Eye (tissue), 1 donor: Measurements from ENCODE around the gene LRRC26.

Experiments
- DNase-seq: peaks from one replicate; pipeline ENCODE4 v3.0.0-alpha.2; 2015

Gene LRRC26

DNA sequence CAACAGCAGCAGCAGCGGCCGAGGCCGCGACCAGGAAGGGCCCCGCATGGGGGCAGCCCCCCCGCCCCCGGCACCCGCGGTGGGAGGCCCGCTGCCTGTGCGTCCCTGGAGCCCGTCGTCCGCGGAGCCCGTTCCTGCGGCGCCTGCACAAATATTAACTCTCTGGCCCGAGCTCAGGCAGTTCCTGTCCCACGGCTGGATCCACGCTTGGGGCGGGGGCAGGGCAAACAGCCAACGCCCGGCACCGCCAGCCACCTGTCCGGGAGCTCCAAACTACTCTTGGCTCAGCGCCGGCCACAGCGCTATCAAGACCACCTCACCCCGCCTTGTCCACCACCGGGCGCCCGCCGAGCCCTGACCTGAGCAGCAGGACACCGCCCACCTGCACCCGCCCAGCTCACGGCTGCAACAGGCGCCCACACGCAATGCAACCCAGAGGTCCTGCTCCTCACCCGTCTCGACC is at the start of gene LRRC26:
LRRC26 (minus strand) TSS at position 156 of the 463 bp plus-strand sequence; CDS start at position 48, 108 bp downstream.
- DNase-seq: no peak

DNA sequence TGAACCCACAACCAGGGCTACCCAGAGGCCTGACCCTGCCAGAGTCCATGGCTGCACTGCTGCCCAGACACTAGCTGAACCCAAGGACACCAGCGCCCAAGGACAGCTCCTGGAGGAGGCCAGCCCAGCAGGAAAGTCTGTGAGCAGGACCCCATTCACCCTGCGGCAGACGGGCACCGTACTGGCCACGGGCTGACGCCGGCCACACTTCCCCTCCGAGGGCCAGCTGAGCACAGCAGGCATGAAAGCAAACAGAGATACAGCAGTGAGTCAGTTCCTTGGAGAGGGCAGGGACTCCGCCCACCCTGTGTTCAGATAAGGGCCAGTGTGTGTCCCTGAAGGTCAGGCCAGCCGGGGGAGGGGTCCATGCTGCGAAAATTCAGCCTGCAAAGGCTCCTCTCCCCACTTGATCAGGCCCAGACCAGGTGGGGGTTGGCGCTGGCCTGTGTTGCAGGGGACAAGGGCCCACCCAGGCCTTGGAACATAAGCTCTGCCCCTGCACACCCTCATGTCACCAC is 49.0 kb upstream of the LRRC26 start:
- no peak for DNase-seq

DNA sequence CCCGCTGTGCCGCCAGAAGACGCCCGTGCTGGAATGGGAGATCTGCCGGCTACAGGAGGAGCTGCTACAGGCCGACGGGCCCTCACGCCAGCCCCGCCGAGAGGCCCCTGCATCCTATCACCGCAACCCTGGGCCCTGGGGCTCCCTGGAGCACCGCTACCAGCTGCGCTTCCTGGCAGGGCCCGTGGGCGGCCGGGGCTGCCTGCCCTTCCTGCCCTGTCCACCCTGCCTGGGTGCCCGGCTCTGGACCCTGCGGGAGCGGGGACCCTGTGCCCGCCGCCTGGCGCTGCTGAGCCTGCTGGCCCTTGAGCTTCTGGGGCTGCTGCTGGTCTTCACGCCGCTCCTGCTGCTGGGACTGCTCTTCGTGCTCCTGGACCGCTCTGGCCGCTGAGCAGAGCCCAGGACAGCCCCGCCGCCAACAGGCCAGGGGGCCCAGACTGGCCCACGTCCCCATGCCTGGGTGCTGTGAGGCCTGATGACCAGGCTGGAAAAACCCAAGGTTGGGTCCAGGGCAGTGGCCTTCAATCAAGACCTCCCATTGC is 48.4 kb upstream of the LRRC26 start:
- DNase-seq: no peak

DNA sequence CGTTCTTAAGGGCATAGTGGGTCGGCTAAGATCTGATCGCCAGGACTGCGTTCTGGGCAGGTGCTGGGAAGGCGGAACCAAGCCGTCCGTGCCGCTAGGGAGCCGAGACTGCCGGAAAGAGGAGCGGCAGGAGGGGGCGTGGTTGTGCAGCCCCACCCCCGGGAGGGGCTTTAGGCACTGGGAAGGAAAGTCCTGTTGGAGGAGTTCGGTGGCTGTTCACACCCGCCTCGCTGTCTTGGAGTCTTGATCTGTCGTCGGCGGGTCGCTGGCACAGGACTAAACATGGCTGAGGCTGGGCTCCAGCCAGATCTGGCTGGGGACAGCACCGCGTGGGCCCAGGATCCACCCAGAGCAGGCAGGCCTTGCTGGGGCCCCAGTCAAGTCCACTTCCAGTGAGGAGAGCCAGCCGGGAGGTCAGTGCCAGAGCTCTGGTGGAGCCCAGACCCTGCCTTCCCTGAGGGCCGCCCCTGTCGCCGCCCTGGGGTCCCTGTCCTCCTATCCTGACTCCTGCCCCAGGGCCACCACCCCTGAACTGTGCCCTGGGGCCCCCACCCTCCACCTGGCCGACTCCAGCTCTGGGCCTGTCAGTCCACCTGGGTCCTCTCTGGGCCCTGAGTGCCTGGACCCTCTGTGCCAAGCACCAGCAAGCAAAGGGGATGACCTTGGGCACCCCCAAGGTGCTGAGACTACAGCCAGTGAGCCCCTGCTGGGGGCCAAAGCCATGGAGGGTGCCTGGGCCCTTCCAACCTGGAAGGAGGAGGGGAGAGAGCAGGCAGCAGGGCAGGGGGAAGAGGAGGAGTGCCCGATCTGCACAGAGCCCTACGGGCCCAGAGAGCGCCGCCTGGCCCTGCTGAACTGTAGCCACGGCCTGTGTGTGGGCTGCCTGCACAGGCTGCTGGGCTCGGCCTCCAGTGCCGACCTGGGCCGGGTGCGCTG is 47.7 kb upstream of the LRRC26 start:
- DNase-seq: no peak

- no peak for DNase-seq
Observed at GRCh38 chr9:137216188-137216965, 46.5 kb upstream of the LRRC26 start.

- DNase-seq: no peak
Observed at GRCh38 chr9:137215196-137215986, 45.5 kb upstream of the LRRC26 start.

GRCh38 chr9:137214620-137215019 is 44.8 kb upstream of the LRRC26 start:
- DNase-seq: no peak

DNA sequence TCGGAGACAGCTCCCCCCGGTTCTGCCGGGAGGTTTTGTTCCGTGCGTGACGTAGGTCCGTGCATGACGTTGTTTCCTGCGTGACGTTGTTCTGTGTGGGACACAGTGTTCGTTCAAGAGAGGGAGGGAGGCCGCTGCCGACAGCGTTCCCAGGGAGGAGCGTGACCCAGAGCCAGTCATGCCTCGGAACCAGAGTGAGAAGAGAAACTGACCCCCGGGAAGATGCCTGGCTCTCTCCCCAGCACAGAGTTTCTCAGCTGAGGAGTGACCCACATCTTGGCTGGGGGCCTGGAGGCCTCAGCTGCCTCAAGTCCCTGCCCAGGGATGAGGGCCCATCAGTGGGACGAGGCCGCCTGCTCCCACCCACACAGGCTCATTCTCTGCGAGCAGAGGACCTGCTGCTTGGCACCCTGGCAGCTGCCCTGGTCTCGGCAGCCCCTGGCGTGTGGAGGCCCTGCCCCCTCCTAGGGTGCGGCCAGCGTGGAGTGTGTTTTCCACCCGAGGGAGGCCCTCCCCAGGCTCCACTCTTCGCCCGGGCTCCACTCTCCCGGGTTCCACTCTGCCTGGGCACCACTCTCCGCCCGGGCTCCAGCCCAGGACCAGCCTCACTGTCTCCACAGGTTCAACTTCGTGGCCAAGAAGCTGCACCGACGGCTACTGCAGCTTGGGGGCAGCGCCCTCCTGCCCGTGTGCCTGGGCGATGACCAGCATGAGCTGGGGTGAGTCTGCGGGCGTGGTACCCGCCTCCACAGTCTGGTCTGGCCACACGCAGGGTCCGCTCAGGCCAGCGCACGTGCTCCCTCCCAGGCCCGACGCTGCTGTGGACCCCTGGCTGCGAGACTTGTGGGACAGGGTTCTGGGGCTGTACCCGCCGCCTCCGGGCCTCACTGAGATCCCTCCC is 43.6 kb upstream of the LRRC26 start:
- no peak for DNase-seq

- DNase-seq: no peak
Observed at GRCh38 chr9:137212520-137212919, 42.7 kb upstream of the LRRC26 start.

DNA sequence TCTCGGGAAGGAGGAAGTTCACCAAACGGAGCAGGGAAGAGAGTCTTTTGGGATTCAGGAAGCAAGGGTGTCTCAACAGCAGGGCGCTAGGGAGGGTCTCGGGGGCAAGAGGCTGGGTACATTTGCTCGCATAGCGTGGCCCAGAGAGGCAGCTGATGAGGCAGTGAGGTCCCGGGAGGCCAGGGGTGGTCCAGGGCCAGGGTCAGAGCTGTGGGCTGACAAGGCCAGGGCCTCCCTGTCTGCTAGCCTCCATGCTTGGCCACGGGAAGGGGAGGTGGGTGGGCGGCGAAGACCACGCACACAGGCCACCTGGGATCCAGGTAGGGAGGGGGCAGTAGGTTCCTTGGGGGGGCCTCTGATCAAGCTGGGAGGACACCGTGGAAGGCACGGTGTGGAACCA is 41.7 kb upstream of the LRRC26 start:
- no peak for DNase-seq

DNA sequence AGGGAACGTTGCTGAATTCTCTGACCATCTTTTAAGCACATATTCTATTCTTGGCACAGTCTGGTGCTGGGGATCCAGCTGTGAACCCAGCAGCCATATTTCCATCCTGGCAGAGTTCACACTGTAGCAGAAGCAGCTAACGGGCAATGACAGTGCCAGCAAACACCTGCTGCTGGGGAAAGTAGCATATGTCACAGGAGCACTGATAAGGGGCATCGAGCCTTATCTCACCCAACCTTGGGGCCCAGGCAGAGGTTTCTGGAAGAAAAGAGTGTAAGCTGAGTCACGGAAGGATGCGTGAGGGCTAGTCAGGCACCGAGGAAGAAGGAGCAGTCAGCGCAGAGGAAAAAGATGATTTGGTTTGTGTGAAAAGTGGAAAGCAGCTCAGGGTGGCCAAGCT is 36.8 kb upstream of the LRRC26 start:
- DNase-seq: no peak

GRCh38 chr9:137205126-137206069 is 35.5 kb upstream of the LRRC26 start, which contains the start of the genes NDOR1 and TMEM203:
NDOR1 (plus strand) TSS chr9:137205700; CDS start chr9:137205778, 78 bp downstream.
TMEM203 (minus strand) TSS chr9:137205648; CDS start chr9:137205414, 234 bp downstream.
- peak; percentile 96 for DNase-seq

DNA sequence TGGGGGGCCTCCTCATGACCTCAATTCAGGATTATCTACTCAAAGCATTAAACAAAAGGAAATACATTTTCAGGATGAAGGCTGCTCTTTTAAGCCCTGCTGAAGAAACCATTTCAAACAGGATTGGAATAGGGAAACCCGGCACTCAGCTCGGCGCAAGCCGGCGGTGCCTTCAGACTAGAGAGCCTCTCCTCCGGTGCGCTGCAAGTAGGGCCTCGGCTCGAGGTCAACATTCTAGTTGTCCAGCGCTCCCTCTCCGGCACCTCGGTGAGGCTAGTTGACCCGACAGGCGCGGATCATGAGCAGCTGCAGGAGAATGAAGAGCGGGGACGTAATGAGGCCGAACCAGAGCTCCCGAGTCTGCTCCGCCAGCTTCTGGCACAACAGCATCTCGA is 34.9 kb upstream of the LRRC26 start:
- DNase-seq: no peak

- DNase-seq: no peak
Observed at GRCh38 chr9:137202966-137203365, 33.1 kb upstream of the LRRC26 start.

DNA sequence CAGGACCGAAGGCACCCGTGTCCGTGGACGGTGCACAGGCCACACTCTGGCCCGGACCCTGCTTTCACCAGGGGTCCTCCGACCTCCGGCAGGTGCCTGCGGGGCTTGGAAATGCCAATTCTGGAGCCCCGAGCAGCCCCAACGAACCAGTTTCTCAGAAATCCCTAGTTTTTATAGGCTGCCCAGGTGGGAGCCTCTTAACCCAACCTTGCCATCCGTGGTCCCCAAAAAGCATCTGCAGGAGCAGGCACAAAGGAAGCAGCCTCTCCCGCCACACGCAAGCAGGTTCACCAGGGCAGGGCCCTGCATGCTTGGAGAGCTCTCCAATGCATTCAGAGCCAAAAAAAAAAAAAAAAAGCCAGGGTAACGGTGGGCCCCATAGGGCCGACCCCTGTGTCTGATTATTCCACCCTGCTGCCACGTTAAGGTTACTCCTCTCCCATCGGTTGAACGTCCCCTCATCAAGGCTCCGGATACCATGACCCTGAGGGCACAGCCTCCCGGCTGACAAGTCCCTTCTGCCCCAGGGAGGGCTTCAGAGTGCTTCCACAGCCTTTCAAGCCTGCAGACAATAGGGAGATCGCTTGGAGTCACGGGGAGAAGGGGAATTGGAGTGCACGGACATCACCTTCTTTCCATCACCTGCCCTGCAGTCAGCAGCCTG is 31.5 kb upstream of the LRRC26 start:
- DNase-seq: no peak

- DNase-seq: peak; percentile 99
Observed at GRCh38 chr9:137200311-137201204, 30.7 kb upstream of the LRRC26 start, which contains the start of gene TPRN. TPRN (minus strand) TSS chr9:137200741; CDS start chr9:137200711, 30 bp downstream.

DNA sequence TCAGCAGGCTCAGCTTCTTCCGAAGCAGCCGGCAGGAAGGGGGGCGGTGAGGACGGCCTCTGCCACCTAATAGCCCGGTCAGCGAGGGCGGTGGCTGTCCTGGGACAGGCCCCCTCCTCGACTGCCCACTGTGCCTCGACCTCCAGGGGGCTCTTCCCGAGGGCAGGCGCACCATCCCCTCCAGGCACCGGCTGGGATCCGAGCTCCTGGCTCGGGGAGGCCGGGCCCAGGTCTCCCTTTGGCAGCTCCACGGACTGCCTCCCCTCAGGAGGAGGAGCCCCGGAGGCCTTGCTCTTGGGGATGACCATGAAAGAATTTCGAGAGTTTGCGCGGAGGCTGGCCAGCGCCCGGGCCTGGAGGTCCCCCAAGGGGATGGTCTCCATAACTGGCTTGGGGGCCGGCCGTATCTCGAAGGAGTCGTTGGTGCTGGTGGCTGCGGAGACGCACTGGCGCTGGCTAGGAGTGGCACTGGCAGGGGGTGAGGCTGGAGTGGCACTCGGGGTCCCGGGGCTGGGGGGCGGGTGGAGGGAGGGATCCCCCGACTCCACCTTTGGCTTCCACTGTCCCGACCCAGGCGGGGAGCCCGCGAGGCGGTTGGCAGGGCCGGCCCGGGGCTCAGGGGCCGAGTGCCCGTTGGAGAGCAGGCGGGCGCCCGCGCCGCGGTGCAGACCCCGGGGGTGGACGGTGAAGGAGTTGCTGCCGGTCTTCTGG is 29.7 kb upstream of the LRRC26 start:
- DNase-seq: peak; percentile 23
